GM18861 (cell line): Measurements from ENCODE around the gene ERFL.
"Not testable (repeated sequence)": the region's sequence is repeated elsewhere in the genome, so short reads cannot be mapped to it uniquely, and the experiment has no call there.

ENCODE experiments used
- ATAC-seq: cut with Tn5 transposase; IDR thresholded peaks from one replicate; pipeline ENCODE4 v1.9.1; 2021; ENCODE audit not compliant: unreplicated experiment

The ERFL gene

GRCh38 chr19:41914424-41914834 is 13.8 kb downstream of the ERFL start:
- ATAC-seq, result not testable (repeated sequence)

- no peak for ATAC-seq
These were observed 14.5 kb downstream of the ERFL start for GRCh38 chr19:41913538-41914423.

GRCh38 chr19:41912899-41913537 is 15.2 kb downstream of the ERFL start:
- no peak for ATAC-seq

GRCh38 chr19:41911889-41912731 is 16.1 kb downstream of the ERFL start:
- no peak for ATAC-seq

- ATAC-seq, result no peak
These were observed 17.0 kb downstream of the ERFL start for GRCh38 chr19:41910992-41911888.

GRCh38 chr19:41910240-41910991 is 17.8 kb downstream of the ERFL start:
- ATAC-seq, result no peak

GRCh38 chr19:41909706-41910105 is 18.5 kb downstream of the ERFL start:
- ATAC-seq, result no peak

GRCh38 chr19:41908724-41909464 is 19.4 kb downstream of the ERFL start:
- no peak for ATAC-seq

- no peak for ATAC-seq
These were observed 20.1 kb downstream of the ERFL start for GRCh38 chr19:41907994-41908615.

GRCh38 chr19:41906916-41907680 is 21.2 kb downstream of the ERFL start:
- ATAC-seq, result no peak

- no peak for ATAC-seq
These were observed 22.0 kb downstream of the ERFL start for GRCh38 chr19:41906271-41906670.

GRCh38 chr19:41905273-41906002 is 22.8 kb downstream of the ERFL start:
- no peak for ATAC-seq

GRCh38 chr19:41904118-41904870 is 24.0 kb downstream of the ERFL start:
- ATAC-seq, result no peak

- no peak for ATAC-seq
These were observed 24.9 kb downstream of the ERFL start for GRCh38 chr19:41903193-41903953.

GRCh38 chr19:41902594-41902993 is 25.7 kb downstream of the ERFL start:
- no peak for ATAC-seq
